Keratinocyte (primary cell): ENCODE results near the gene TIPARP.

Experiments used
- EZH2 ChIP-seq: IDR thresholded peaks from one replicate; pipeline ENCODE4 v1.6.1; 2012; ENCODE audit warnings: inconsistent platforms, mild to moderate bottlenecking, low read length, moderate library complexity
- TF ChIP-seq, protein P1 (sequence below), 3 experiments: IDR thresholded peaks in 1 of 3; conservative IDR thresholded peaks in 1 of 3; optimal IDR thresholded peaks in 1 of 3; 2 replicates in 2 of 3; 3 replicates in 1 of 3; pipeline versions ENCODE3 to v1.5.1; 2011; ENCODE audit warnings: low read length in 3 of 3, mild to moderate bottlenecking in 3 of 3, moderate library complexity in 2 of 3, control low read depth in 1 of 3, inconsistent platforms in 1 of 3; ENCODE audit not compliant: insufficient read depth in 2 of 3; ENCODE audit errors: extremely low read depth in 1 of 3

DNA sequence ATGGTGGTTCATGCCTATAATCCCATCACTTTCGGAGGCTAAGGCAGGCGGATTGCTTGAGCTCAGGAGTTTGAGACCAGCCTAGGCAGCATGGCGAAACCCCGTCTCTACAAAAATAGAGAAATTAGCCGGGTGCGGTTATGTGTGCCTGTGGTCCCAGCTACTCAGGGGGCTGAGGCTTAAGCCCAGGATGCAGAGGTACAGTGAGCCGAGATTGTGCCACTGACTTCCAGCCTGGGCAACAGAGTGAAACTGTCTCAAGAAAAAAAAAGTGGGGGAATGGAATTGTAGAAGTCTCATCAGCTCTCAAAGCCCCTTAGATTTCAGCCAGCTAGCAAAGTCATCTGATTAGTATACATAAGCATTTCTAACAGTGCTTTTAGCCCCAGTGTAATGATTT is 33.2 kb downstream of the TIPARP start:
- TF ChIP-seq, protein P1, sequence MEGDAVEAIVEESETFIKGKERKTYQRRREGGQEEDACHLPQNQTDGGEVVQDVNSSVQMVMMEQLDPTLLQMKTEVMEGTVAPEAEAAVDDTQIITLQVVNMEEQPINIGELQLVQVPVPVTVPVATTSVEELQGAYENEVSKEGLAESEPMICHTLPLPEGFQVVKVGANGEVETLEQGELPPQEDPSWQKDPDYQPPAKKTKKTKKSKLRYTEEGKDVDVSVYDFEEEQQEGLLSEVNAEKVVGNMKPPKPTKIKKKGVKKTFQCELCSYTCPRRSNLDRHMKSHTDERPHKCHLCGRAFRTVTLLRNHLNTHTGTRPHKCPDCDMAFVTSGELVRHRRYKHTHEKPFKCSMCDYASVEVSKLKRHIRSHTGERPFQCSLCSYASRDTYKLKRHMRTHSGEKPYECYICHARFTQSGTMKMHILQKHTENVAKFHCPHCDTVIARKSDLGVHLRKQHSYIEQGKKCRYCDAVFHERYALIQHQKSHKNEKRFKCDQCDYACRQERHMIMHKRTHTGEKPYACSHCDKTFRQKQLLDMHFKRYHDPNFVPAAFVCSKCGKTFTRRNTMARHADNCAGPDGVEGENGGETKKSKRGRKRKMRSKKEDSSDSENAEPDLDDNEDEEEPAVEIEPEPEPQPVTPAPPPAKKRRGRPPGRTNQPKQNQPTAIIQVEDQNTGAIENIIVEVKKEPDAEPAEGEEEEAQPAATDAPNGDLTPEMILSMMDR (optimal IDR thresholded peaks at IDR 0.05 in 1 of 3, IDR thresholded peaks at IDR 0.05 in 1 of 3, conservative IDR thresholded peaks at IDR 0.05 in 1 of 3; ENCODE audit: extremely low read depth in 1 of 3, insufficient read depth in 2 of 3, low read length in 3 of 3): no peak
- TF ChIP-seq EZH2: no peak
